ENCODE results near the gene RESP18.
A peak's percentile ranks its signal among the peaks of the same experiment; 100 is the strongest.

RESP18 gene

DNA sequence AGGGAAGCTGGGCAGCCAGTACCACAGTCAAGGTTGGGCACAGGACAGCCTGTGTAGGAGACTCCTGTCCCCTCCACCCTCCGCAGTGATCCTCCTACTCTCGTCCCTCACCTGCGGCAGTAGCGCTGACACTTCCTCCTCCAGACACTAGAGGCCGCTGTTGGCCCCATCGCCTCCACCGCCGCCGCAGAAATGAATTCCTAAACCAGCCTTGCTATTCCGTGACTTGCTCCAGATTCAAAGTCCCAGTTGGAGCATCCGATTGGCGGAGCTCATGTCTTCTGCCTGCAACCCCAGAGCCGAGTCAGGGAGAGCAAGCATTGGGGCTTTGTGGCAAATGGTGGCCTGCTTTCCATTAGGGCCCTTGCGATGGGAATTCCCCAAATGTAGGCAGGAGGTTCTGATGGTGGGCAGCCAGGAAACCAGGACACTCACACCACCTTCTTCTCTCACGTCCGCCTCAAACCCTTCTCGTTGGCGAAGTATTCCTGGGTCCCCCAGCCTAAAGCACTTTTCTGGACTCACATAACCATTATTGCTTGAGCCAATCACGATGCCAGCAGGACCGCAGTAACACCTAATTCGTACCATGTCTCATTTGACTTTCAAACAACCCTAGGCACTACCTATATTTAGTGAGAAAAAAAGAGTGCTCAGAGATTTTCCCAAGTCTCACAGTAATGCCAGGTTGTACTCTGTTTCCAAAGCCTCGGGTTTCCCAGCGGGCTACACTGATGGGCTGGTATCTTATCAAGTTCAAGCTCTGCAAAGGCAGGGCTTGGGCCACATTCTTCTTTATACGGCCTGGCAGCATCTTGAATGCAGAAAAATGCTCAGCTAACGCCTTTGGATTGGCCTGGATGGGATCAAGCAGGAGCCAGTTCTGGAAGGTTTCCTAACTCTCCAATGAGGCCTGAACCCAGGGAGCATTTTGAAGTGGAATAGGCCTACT, 54.6 kb downstream of the RESP18 start:
- peak; percentile 51 for DNase-seq (ENCODE audit: low read depth)

Data from activated gamma-delta T cell treated with anti-CD3 and anti-CD28 coated beads, Interleukin-2, amount 50 U/mL, for 16 hours (primary cell).